PC-9 (cell line): ENCODE data around the gene CYTH3. TPM values are rescaled to one million over a fixed set of nuclear protein-coding genes. Genes with fewer than 3 reads are reported as not detected.

Experiments
- BruUV-seq: library from RNA; stranded (reverse); fragments of 400-500 nt; replicated peaks from 2 replicates; lab custom pipeline; 2021; lab: Mats Ljungman, UMichigan
- CTCF ChIA-PET: fragments of 300-600 bp; sonication (Branson Sonifier 250); formaldehyde crosslinking; loops from one replicate; lab custom pipeline; 2022; ENCODE audit warnings: antibody characterized with exemption; lab: Charles Lee
- POLR2A ChIA-PET: fragments of 300-600 bp; sonication (Branson Sonifier 250); formaldehyde crosslinking; loops from one replicate; lab custom pipeline; 2022; ENCODE audit warnings: antibody characterized with exemption; ENCODE audit not compliant: unreplicated experiment; lab: Charles Lee
- DNase-seq, 2 experiments: peaks; one replicate each; pipeline versions ENCODE4 v3.0.0 to v3.0.0-alpha.2; 2015 to 2022; ENCODE audit warnings: mixed read lengths in 1 of 2
- H2AFZ ChIP-seq: fragments of 200-600 bp; sonication (generic); 2 replicates; pipeline ENCODE4 v1.8.1; 2017; ENCODE audit warnings: antibody characterized with exemption
- H3F3A ChIP-seq: fragments of 200-600 bp; sonication (generic); 2 replicates; pipeline ENCODE4 v1.8.1; 2017; ENCODE audit warnings: antibody characterized with exemption, mild to moderate bottlenecking, low read depth; ENCODE audit not compliant: insufficient read depth
- H3K27ac ChIP-seq: fragments of 200-600 bp; sonication (generic); 2 replicates; pipeline ENCODE4 v1.6.1; 2016; ENCODE audit warnings: mixed run types
- H3K27me3 ChIP-seq: fragments of 200-600 bp; sonication (generic); 2 replicates; pipeline ENCODE4 v1.6.1; 2016; ENCODE audit warnings: low read depth, mixed run types; ENCODE audit not compliant: insufficient read depth
- H3K36me3 ChIP-seq: fragments of 200-600 bp; sonication (generic); 2 replicates; pipeline ENCODE4 v1.6.1; 2016; ENCODE audit warnings: low read depth, mixed run types
- H3K4me1 ChIP-seq: fragments of 200-600 bp; sonication (generic); replicated peaks from 2 replicates; pipeline ENCODE4 v1.6.1; 2016; ENCODE audit warnings: mixed run types; ENCODE audit not compliant: insufficient read depth
- H3K4me2 ChIP-seq: fragments of 200-600 bp; sonication (generic); 2 replicates; pipeline ENCODE4 v1.6.1; 2017; ENCODE audit warnings: mixed run types
- H3K4me3 ChIP-seq: fragments of 200-600 bp; sonication (generic); 2 replicates; pipeline ENCODE4 v1.6.1; 2016; ENCODE audit warnings: mixed run types
- H3K79me2 ChIP-seq: fragments of 200-600 bp; sonication (generic); 2 replicates; pipeline ENCODE4 v1.6.1; 2017; ENCODE audit warnings: low read depth, mixed run types
- H3K9me2 ChIP-seq: fragments of 200-600 bp; sonication (generic); 2 replicates; pipeline ENCODE4 v1.8.1; 2017; ENCODE audit warnings: mild to moderate bottlenecking; ENCODE audit not compliant: insufficient read depth
- H3K9me3 ChIP-seq: fragments of 200-600 bp; sonication (generic); 2 replicates; pipeline ENCODE4 v1.8.1; 2016; ENCODE audit warnings: low read depth; ENCODE audit not compliant: insufficient read depth
- H4K20me1 ChIP-seq: fragments of 200-600 bp; sonication (generic); 2 replicates; pipeline ENCODE4 v1.8.1; 2017; ENCODE audit not compliant: insufficient read depth
- CTCF ChIP-seq: fragments of 200-600 bp; sonication (generic); conservative IDR thresholded peaks from 2 replicates; pipeline ENCODE4 v1.6.1; 2017; ENCODE audit warnings: mixed run types, antibody characterized with exemption, mild to moderate bottlenecking, moderate library complexity
- EZH2 ChIP-seq: fragments of 200-600 bp; sonication (generic); IDR thresholded peaks from 2 replicates; pipeline ENCODE4 v1.8.0; 2017; ENCODE audit warnings: antibody characterized with exemption, low read depth
- intact Hi-C: fragments of 100-400 bp; cut with micrococcal nuclease; formaldehyde crosslinking; loops from one replicate; pipeline ENCODE4 v1.10.0; 2022; ENCODE audit not compliant: unreplicated experiment
- total RNA-seq: library from RNA; stranded (reverse); gene quantifications from 2 replicates; pipeline ENCODE4 v1.2.3, GENCODE V29; 2021

Gene CYTH3
- total RNA-seq, 1 experiment from 2014 or later = 84.4 TPM

- DNase-seq = no peak
- Histone ChIP-seq H3K79me2 (no peaks in the 10 kb centered on the region), H3K4me3 (no peak overlapping the region), H3K4me2 (no peak overlapping the region), H3K27ac (no peak overlapping the region), H3F3A (peaks cover 18% of the 10 kb centered on the region), H3K27me3 (no peaks in the 10 kb centered on the region), H2AFZ (no peak overlapping the region), H3K9me2 (no peaks in the 10 kb centered on the region), H4K20me1 (peaks cover 11% of the 10 kb centered on the region), H3K4me1 (no peaks in the 10 kb centered on the region), H3K36me3 (peaks cover 27% of the 10 kb centered on the region; the same call in 1 of the 2 replicates), H3K9me3 (no peaks in the 10 kb centered on the region)
- ChIA-PET CTCF (no interaction called here), POLR2A (no interaction called here)
- TF ChIP-seq EZH2 (no peak), CTCF (no peak)
- intact Hi-C loops = no loop called here
- no TSS peak for BruUV-seq
Observed at GRCh38 chr7:6157685-6158423, 114.6 kb downstream of the CYTH3 start.

GRCh38 chr7:6156734-6157133, 115.7 kb downstream of the CYTH3 start:
- no peaks in the 10 kb centered on the region for H3K27me3 ChIP-seq
- H3K9me2 ChIP-seq = no peaks in the 10 kb centered on the region
- no peak for DNase-seq
- no peaks in the 10 kb centered on the region for H3K9me3 ChIP-seq
- H3K36me3 ChIP-seq = peaks cover 24% of the 10 kb centered on the region; the same call in 1 of the 2 replicates
- H3K4me3 ChIP-seq = no peak overlapping the region
- no peak for TF ChIP-seq CTCF
- TF ChIP-seq EZH2 = no peak
- H2AFZ ChIP-seq = no peak overlapping the region
- H3K4me1 ChIP-seq = no peaks in the 10 kb centered on the region
- BruUV-seq = no TSS peak
- H3K4me2 ChIP-seq = no peak overlapping the region
- peaks cover 11% of the 10 kb centered on the region for H4K20me1 ChIP-seq
- ChIA-PET POLR2A (no interaction called here), CTCF (no interaction called here)
- intact Hi-C loops = no loop called here
- H3K27ac ChIP-seq = no peak overlapping the region
- no peaks in the 10 kb centered on the region for H3K79me2 ChIP-seq
- peaks cover 14% of the 10 kb centered on the region for H3F3A ChIP-seq

GRCh38 chr7:6155596-6155995, 116.8 kb downstream of the CYTH3 start:
- Histone ChIP-seq H3K9me3 (no peaks in the 10 kb centered on the region), H3K9me2 (no peaks in the 10 kb centered on the region), H4K20me1 (peaks cover 5% of the 10 kb centered on the region), H3K4me1 (no peaks in the 10 kb centered on the region), H3K4me3 (no peak overlapping the region), H3K27me3 (no peaks in the 10 kb centered on the region), H3F3A (peaks cover 3% of the 10 kb centered on the region; the same call in 1 of the 2 replicates), H2AFZ (no peak overlapping the region), H3K79me2 (no peaks in the 10 kb centered on the region), H3K27ac (no peak overlapping the region), H3K4me2 (no peak overlapping the region), H3K36me3 (0 out of 2 replicates have a peak, but pooled peaks cover 21% of the 10 kb centered on the region)
- DNase-seq = no peak
- intact Hi-C loops = no loop called here
- BruUV-seq = no TSS peak
- CTCF ChIA-PET = no interaction called here
- TF ChIP-seq EZH2 (no peak), CTCF (no peak)
- POLR2A ChIA-PET = interaction anchor here (0.5 kb wide), 1 partner anchor 245 kb away, joined by 4 read pairs; no protein-coding TSS in a partner anchor
